Adrenal gland (tissue), 5 donors: Measurements from ENCODE around the gene FBLN7.

Source experiments
- CTCF ChIP-seq, 6 experiments: fragments of 450-650 bp in 4 of 6; fragments of 200-600 bp in 2 of 6; sonication (generic) in 1 of 6; IDR thresholded peaks; 1 replicate in 5 of 6; 2 replicates in 1 of 6; pipeline versions ENCODE4 v1.5.1 to v1.8.0; 2016 to 2021; ENCODE audit warnings: antibody characterized with exemption in 6 of 6, mild to moderate bottlenecking in 2 of 6, moderate library complexity in 1 of 6
- POLR2A ChIP-seq, 2 donors: fragments of 450-650 bp; IDR thresholded peaks; one replicate each; pipeline ENCODE4 v1.6.1; 2017; ENCODE audit warnings: antibody characterized with exemption in 2 of 2, mild to moderate bottlenecking in 2 of 2, moderate library complexity in 1 of 2
- donor health status: DM: no; HTN: no; CAD: no.

- TF ChIP-seq POLR2A (IDR thresholded peaks at IDR 0.05) (no peak), CTCF (IDR thresholded peaks at IDR 0.05) (peak; percentile 27 to 68 (median 56))
Measured at GRCh38 chr2:112121682-112122254, 16.4 kb upstream of the FBLN7 start.
